ENCODE results near the gene BFSP2. TPM values are rescaled to one million over a fixed set of nuclear protein-coding genes. Genes with fewer than 3 reads are reported as not detected.

Gene BFSP2
- total and polyA plus RNA-seq, 2 donors (not counting 3 experiments of a cell fraction or from before 2014, with no cell fraction given): not detected

DNA sequence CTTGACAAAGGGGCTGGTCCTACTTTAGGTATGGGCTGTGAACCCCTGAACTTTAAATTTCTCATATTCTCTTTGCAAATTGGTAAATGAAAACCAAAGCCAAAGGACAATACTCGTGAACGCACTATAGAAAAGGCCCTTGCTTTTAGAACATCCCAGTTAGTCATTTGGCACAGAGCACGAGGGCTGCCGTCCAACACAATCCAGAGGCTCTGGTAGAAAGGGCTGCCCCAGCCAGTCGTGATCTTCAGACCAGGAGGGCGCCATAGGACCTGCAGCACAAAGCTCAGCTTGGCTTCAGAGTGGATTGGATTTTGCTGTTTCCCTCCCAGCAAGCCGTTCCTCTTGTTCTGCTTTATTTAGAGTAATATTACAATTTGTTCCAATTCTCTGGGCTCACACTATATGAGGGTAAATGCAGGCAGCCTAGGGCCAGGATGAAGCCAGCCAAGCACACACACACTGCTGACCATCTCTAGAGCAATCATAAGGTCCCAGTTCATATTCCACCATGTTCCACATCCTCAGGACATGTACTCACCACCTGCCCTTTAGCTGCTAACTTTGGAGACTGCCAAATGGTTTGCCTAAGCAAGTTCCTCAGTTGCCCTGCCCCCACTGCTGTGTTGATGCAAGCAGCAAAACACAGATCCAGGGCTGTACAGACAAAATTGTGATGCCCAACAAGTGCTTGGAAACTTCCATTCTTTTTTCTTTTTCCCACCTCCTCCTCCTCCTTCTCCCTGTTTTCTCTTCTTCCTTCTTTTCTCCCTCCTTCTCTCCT, 6.0 kb upstream of the BFSP2 start:
- ChIA-PET POLR2A (no interaction called here), CTCF (interaction anchor here (0.6 to 2.1 kb wide), 3 partner anchors 9 to 353 kb away, joined by 3 to 7 read pairs (median 4); no protein-coding TSS in a partner anchor)
- Histone ChIP-seq H4K20me1 (replicated peaks; ENCODE audit: control insufficient read depth, extremely low read depth, insufficient read depth, low read length) (no peaks in the 10 kb centered on the region), H3K36me3 (ENCODE audit: control insufficient read depth in 2 of 2, extremely low read depth in 1 of 2, insufficient read depth in 2 of 2, low read length in 2 of 2) (no peaks in the 10 kb centered on the region), H3K9me1 (replicated peaks; ENCODE audit: control insufficient read depth, extremely low read depth, insufficient read depth, low read length) (no peaks in the 10 kb centered on the region), H2AFZ (ENCODE audit: low read depth, low read length) (no peak overlapping the region), H3K9ac (replicated peaks; ENCODE audit: extremely low read depth, insufficient read depth, low read length) (no peak overlapping the region), H3K4me3 (replicated peaks in 1 of 3; ENCODE audit: insufficient read depth in 1 of 3, low read depth in 1 of 3, low read length in 3 of 3) (no peak overlapping the region), H3K79me2 (ENCODE audit: control insufficient read depth, insufficient read depth, low read length) (no peaks in the 10 kb centered on the region), H3K27ac (ENCODE audit: insufficient read depth, low read depth, low read length) (no peak overlapping the region), H3K4me2 (ENCODE audit: insufficient read depth, low read length) (no peak overlapping the region), H3K9me3 (replicated peaks; ENCODE audit: control insufficient read depth, insufficient read depth, low read length) (no peaks in the 10 kb centered on the region), H3K4me1 (ENCODE audit: control insufficient read depth, extremely low read depth, insufficient read depth, low read length) (peaks cover 9% of the 10 kb centered on the region), H3K27me3 (ENCODE audit: control insufficient read depth in 2 of 2, insufficient read depth in 2 of 2, low read length in 2 of 2) (peaks cover 0 to under 1% of the 10 kb centered on the region in 2 experiments)
- dilution Hi-C loops (cut with MboI; ENCODE audit: extremely low pct_ligation_motif_present, low sequenced_read_pairs): no loop called here
- FAIRE-seq: no peak
- TF ChIP-seq FOS (IDR thresholded peaks at IDR 0.05; ENCODE audit: borderline replicate concordance, insufficient read depth, low read length) (no peak), MYC (IDR thresholded peaks at IDR 0.05; ENCODE audit: low read depth, low read length) (no peak), JUN (IDR thresholded peaks at IDR 0.05; ENCODE audit: borderline replicate concordance, insufficient read depth, insufficient read length, low read depth) (no peak), POLR2AphosphoS5 (IDR thresholded peaks at IDR 0.05; ENCODE audit: insufficient read depth, low read depth, low read length) (no peak), EZH2 (IDR thresholded peaks at IDR 0.05; ENCODE audit: borderline replicate concordance, low read depth, low read length, severe bottlenecking) (no peak), POLR2A (IDR thresholded peaks at IDR 0.05; ENCODE audit: low read depth, low read length) (no peak), GATA2 (IDR thresholded peaks at IDR 0.05; ENCODE audit: insufficient read depth, insufficient read length, low read depth, low read length) (no peak)
- TF ChIP-seq, protein P1, sequence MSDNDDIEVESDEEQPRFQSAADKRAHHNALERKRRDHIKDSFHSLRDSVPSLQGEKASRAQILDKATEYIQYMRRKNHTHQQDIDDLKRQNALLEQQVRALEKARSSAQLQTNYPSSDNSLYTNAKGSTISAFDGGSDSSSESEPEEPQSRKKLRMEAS (IDR thresholded peaks at IDR 0.05; ENCODE audit: insufficient read depth, insufficient read length): no peak
- TF ChIP-seq, protein P2, sequence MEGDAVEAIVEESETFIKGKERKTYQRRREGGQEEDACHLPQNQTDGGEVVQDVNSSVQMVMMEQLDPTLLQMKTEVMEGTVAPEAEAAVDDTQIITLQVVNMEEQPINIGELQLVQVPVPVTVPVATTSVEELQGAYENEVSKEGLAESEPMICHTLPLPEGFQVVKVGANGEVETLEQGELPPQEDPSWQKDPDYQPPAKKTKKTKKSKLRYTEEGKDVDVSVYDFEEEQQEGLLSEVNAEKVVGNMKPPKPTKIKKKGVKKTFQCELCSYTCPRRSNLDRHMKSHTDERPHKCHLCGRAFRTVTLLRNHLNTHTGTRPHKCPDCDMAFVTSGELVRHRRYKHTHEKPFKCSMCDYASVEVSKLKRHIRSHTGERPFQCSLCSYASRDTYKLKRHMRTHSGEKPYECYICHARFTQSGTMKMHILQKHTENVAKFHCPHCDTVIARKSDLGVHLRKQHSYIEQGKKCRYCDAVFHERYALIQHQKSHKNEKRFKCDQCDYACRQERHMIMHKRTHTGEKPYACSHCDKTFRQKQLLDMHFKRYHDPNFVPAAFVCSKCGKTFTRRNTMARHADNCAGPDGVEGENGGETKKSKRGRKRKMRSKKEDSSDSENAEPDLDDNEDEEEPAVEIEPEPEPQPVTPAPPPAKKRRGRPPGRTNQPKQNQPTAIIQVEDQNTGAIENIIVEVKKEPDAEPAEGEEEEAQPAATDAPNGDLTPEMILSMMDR (IDR thresholded peaks at IDR 0.05; ENCODE audit: extremely low read depth in 1 of 2, insufficient read depth in 1 of 2, low read depth in 1 of 2, low read length in 2 of 2): no peak
- no peak for DNase-seq (ENCODE audit: low read depth, low spot score)
- intact Hi-C loops (cut with micrococcal nuclease): no loop called here
- BruUV-seq (replicated peaks): no TSS peak
